HG03159 (cell line): ENCODE results near the gene FZD10.

Source experiments
- ATAC-seq: cut with Tn5 transposase; IDR thresholded peaks from one replicate; pipeline ENCODE4 v1.9.1; 2021; ENCODE audit warnings: mild to moderate bottlenecking, moderate library complexity; ENCODE audit not compliant: unreplicated experiment

Gene FZD10, protein sequence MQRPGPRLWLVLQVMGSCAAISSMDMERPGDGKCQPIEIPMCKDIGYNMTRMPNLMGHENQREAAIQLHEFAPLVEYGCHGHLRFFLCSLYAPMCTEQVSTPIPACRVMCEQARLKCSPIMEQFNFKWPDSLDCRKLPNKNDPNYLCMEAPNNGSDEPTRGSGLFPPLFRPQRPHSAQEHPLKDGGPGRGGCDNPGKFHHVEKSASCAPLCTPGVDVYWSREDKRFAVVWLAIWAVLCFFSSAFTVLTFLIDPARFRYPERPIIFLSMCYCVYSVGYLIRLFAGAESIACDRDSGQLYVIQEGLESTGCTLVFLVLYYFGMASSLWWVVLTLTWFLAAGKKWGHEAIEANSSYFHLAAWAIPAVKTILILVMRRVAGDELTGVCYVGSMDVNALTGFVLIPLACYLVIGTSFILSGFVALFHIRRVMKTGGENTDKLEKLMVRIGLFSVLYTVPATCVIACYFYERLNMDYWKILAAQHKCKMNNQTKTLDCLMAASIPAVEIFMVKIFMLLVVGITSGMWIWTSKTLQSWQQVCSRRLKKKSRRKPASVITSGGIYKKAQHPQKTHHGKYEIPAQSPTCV

DNA sequence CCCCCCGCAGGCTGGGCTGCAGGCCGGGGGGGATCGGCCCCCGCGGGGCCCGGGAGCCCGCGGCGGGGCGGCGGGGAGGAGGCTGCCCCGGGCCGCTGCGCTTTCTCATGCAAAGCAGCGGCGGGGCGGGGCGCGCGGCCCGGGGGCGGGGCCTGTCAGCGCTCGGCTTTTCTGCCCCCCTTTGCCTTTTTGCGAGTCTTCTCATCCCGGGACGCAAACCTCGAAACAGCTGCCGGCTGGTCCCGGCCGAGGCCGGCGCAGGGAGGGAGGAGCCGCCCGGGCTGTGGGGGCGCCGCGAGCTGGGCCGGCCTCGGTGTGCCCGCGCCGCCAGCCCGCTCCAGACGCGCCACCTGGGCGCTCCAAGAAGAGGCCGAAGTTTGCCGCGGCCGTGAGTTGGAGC is at the start of gene FZD10:
FZD10 (plus strand) TSS at position 198 of the 400 bp plus-strand sequence. CDS start 479 bp downstream, outside the sequence.
- ATAC-seq, result no peak

DNA sequence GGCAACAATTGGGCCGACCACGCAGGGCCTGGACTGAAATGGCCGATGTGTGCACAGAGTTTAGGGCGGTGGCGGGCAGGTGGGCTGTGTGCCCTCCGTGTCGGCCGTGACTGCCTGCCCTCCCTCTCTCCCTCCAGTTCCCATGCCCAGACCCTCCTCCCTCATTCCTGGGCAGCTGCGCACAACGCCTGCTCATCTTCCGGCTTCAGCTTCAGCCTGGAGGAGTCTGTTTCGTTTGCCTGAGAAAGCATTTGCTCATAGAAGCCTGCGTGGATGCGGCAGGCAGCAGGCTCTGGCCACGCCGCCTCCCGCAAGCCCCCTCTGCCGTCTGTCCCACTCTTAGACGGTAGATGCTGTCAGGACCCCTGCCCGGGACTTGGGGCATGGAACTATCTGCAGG is 47.3 kb upstream of the FZD10 start:
- no peak for ATAC-seq

DNA sequence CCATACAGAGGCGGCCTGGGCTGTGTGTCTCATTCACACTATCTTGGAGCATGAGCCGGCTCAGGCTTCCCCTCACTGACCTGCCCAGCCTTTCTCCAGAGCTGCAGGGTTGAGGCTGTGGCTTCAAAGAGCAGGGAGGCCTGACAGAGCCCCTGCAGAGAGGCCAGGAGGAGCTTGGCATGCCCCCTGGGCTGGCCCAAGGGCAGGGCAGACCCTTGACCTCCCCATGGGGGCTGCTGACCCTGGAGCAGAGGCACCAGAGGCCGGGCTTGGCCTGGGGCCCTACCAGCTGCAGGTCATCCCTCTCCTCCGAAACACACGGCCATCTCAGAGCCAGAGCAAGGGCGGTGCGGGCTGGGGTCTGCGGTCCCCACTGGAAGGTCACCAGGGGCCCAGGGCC is 46.6 kb upstream of the FZD10 start:
- no peak for ATAC-seq

DNA sequence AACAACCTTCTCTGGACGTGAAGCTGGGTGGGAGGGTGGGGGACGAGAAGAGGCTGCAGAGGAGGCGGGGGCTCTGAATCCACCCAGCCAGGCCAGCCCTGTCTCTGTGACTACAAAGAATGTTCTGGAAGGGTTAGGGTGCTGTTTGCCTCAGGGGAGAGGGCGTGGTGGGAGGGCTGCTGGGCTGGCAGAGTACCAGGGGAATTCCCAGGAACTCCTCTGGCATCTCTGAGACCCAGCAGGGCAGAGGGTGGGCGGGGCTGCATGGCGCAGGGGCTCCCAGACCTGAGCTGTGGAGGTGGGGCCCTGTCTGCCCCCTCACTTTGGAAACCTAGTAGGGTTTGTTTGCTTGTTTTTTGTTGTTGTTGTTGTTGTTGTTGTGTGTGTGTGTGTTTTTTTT is 45.5 kb upstream of the FZD10 start:
- ATAC-seq, result no peak

DNA sequence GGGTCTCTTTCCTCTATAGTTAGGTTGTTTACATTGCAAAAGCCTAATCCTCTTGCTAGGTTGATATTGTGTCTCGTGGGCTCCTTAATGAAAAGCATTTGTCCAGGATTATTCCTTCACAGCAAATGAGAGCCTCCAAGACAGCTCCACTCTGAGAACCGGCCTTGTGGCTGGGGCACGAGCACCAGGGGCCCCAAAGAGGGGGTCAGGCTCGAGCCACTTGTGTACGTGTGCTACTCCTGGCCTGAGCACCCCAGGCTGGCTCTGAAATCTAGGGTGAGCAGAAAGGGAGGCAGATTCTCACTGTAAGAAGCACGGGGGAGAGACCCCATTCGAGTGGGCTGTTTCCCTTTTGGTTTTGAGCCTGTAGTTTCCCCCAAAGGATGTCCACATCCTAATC is 45.0 kb upstream of the FZD10 start:
- no peak for ATAC-seq

DNA sequence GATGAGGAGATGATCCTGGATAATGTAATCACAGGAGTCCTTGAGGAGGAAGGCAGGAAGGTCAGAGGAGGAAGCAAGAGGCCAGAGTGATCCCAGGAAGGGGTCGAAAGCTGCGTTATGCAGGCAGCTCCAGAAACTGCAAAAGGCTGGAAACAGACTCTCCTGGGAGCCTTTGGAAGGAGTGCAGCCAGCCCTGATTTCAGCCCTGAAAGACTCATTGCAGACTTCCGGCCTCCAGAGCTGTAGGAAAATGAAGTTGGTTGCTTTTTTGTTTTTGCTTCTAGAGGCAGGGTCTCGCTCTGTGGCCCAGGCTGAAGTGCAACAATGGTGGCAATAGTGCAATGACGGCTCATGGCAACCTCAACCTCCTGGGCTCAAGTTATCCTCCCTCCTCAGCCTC is 44.6 kb upstream of the FZD10 start:
- ATAC-seq, result no peak

DNA sequence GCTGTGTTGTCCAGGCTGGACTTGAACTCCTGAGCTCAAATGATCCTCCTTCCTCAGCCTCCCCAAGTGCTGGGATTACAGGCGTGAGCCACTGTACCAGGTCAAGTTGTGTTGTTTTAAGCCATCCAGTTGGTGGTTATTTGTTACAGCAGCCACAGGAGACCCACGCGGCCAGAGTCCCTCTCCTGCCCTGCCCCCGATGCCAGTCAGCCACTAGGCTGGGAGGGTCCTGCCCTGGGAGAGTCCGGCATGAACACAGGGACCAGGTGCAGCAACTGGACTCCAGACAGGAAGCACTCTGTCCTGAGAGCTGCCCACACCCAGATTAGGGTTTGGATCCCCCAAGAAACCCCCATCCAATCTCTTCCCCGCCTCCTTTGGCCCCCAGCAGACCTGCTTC is 44.1 kb upstream of the FZD10 start:
- ATAC-seq, result no peak

DNA sequence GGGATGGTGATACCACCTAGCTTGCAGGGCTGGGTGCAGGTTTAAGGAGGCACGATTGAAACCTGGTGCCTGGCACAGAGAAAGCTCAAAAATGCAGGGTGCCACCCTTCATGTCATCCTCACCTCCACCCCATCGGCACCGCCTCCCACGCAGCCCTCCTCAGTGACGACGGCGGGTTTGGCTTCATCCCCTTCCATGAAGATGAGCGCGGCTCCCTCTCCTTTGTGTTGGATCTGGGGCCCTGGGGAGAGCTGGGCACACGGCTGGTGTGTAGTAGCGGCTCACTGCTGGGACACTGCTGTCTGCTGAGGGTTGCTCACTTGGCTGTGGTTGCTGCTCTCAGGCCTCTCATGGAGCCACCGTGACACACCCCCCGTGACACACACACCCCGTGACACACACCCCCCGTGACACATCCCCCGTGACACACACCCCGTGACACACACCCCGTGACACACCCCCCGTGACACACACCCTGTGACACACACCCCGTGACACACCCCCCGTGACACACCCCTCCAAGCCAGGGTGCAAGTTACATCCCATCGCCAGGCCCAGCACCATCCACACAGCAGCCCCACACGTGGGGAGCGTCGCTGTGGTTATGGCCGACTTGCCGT is 42.9 kb upstream of the FZD10 start:
- ATAC-seq, result no peak

DNA sequence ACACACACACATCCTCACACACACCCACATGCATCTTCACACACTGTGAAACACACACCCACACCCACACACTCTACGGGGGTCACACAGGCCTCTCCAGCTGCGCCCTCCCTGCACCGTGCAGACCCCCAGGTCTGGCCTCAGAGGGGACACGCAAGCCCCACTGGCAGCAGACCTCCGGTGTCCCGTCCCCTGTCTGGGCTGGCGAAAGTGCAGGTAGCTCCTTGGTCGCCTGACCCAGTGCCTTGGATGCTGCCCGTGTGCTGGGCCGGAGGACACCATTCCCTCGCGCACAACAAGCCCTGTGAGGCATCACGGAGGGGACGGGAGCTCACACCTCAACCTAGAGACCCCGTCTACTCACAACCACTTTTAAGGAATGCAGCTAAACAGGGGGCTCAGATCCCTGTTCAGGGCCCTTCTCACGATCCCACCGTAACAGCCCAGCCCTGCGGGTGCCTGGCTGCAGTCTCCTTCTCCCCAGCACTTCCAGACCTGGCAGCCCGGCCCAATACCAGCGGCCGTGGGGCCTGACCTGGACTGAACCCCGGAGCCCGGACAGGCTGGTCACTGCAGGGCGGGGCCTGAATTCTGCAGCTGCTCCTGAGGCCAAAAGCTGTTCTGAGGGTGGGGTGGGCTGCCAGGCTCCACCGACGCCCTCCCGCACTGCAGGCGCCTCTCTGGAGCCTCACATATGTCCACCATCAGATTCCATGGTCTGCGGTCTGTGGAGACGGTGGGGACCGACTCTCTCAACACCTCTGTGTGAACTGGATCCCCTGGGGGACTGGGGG is 42.1 kb upstream of the FZD10 start:
- no peak for ATAC-seq

DNA sequence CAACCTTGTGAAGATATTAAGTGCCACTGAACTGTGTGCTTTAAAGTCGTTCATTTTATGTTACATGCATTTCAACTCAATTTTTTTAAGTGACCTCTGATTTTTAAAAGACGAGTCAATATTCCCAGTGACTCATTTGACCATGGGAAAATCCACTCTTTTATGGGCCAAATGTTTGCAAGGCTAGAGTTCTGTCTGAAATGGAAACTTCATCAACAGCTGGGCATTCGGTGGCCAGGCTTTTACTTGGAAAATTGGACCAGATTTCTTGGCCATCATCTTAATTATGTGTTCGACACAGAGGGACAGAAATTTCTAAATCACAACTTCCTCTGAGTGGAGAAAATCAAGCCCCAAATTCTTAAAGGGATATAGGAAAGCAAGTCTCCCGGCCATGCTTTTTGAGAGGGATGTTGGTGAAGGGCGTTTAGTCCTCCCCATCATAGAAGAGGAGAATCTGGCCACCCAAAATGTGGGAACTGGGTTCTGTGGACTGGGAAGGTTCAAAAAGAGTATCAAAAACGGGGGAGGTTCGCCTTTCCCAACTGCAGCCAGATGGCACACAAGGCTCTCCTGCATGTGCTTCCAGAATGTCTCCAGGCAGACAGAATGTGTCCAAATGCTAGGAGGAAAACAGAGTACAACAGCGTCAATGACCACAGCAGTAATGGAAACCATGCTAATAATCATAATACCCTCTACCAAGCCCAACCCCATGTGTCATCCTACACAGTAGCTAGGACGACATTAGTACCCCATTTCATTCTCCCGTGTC is 40.9 kb upstream of the FZD10 start:
- no peak for ATAC-seq

DNA sequence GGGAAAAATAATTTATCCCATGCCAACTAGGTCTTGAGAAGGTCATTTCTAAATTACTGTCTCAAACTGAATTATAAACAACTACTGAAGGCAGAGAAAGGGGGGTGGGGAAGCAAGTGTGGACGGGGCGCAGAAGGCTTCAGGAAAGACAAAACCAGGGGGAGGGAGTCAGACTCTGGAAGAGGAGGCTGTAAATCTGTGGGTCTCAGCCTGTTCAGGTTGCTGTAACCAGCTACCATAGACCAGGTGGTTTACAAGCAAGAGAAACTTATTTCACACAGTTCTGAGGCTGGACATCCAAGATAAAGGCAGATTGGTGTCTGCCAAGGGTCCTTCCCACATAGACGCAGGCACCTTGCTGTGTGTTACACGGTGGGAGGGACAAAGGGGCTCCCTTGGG is 39.9 kb upstream of the FZD10 start:
- ATAC-seq, result no peak

DNA sequence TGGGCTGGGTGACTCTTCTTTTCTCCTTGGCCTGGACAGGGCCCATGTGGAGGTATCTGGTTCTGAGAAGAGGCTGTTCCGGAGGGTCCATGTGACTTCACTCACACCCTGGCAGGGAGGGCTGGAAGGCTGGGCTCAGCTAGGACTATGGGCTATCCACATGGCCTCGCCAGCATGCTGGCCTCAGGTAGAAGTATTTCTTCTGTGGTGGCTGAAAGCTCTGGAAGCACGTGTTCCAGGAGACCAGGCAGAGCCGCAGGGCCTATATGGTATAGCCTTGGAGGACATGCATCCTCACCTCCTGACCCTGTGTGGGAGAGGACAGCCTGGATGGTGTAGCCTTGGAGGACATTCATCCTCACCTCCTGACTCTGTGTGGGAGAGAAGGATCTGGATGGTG is 38.2 kb upstream of the FZD10 start:
- no peak for ATAC-seq

DNA sequence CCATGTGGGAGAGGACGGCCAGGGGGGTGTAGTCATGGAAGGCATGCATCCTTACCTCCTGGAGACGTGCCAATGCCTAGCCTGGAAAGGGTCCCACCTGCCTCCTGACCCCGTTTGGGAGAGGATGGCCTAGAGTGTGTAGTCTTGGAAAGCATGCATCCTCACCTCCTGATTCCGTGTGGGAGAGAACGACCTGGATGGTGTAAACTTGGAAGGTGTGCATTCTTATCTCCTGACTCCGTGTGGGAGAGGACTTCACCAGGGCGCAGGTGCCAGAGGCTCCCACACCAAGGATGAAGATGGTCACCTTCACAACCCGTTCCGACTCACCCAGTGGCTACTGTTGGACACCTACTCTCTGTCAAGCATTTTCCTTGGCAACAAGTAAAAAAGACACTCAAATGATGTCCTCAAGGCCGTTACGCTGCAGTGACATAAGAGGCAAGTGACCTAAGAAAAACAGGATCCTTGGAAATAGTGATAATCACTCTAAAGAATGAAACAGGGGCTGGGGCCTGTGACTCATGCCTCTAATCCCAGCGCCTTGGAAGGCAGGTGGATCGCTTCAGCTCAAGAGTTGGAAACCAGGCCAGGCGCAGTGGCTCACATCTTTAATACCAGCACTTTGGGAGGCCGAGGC is 37.5 kb upstream of the FZD10 start:
- no peak for ATAC-seq

DNA sequence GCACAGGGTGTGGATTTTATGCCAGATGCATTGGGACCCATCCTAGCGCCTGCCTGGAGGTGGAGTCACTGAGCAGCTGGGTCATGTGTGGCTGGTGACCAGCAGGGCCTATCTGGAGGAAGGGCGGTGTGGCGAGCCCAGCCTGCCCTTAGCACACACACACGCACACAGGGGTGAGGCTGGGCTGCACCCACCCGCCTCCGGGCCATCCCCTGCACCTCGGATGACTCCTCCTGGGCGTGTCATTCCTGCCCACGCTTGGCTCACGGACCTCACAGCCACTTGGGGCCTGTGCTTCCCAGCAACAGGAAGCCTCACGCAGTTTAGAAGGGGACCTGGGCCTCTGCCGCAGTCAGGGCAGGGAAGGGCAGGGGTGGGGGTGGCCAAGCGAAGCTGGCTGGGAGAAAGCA is 36.2 kb upstream of the FZD10 start:
- ATAC-seq, result no peak

DNA sequence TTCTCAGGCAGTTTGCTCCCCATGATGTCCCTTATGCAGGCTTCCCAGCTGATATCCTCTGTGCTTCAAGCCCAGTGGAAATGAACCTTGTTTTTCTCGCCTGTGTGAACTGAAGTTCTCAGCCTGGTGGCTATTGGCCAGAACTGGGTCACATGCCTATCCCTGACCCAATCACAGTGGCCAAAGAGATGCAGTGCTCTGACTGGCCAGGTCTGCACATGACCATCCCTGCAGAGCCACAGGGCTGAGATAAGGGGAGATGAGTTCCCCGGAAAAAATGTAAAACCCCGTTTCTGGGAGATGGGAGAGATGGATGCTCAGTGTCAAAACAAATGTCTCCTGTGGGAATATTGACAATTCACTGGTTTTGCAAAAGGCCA is 34.7 kb upstream of the FZD10 start:
- ATAC-seq, result no peak

DNA sequence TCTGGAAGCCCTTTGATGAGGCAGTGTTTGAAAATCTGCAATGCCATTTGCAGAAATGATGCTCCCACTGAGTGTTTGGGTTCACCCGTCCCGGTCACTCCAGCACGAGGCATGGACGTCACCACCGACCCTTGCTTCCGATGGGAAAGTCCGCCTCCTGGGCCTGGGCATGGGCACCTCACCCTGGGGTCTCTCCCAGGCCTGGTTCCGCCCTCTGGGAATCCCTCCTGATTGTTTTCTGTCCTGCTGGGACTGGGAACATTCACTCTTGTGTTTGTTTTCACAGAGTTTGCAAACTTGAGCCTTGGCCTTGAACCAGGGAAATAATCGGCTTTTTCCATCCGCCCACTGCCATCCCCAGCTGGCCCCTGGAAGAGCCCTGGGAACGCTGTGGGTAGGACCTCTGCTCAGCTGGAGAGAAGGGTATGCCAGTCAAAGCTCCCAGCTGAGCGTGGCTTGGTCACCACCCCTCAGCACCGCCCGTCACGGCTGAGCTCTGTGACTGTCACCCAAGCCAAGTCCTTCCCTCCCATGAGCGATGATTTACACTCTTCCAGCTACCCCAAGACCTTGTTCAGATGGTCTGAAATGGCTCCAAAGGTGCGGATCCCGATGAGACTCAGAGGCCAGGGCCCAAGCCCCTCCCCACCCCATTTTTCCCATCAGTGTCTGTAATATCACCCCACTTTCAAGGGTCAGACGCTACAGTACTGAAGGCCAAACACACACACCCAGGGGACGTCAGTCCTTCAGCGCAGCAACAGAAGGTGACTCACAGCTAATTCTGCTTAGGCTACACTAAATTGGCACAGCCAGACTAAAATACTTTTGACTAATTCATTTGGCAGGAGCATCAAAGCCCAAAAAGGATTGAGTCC is 34.1 kb upstream of the FZD10 start:
- no peak for ATAC-seq

DNA sequence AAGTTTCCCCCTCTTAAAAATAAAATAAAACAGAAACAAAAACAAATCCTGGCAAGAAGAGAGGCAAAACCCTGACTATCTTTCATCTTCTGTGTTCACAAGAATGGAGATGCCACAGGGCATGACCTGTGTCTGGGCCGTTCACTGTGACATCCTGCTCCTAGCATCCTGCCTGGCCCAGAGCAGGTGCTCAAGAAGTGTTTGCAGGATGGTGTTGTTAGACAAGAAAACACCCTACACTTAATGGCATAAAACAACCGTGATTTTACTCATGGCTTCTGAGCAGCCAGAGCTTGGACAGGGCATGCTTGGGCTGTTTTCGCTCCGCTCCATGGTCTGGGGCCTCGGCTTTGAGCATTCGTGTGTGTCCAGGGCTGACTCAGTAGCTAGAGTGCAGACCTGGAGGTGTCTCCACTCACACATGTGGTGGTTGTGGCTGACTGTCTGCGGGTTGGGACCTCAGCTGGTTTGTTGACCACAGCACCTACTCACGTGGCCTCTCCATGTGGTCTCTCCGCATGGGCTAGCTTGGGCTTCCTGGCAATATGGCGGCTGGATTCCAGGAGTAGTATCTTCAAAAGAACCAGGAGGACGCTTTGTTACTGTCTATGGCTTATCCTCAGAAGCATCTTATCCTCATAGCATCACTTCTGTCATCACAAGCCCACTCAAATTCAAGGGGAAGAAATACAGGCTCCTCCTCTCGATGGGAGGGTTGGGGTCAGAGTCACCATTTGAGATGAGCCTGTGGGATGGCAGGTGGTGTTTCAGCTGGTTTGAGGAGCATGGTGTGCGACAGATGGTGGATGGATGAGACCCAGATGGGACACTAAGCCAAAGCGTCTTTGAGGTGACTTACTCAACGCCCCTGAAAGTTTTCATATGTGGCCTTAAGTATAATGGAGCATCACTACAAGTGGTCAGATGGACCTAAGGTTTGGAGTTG is 33.2 kb upstream of the FZD10 start:
- ATAC-seq, result no peak

DNA sequence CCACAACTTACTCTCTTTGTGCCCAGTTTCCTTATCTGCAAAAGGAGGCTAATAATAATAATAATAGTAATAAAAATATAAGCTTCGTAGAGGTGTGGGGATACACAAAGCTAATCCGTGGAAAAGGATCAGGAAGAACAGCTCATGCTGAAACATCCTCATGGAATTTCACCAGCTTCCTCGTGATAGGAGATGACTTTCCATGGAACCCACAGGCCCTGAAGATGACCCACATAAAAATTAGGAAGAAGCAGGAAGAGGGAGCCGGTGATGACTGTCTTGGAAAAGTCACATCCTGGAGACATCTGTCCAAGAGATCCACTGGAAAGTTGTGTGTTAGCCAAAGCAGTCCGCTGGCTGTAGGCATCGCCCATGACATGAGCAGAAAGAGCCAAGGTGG is 31.9 kb upstream of the FZD10 start:
- no peak for ATAC-seq
